GM11168 (cell line): ENCODE results near the gene AQP2.

Experiments used
- in situ Hi-C: fragments of 300-500 bp; cut with MboI; formaldehyde crosslinking; loops from one replicate; pipeline ENCODE4 v1.12.0; 2022; ENCODE audit warnings: low sequenced_read_pairs; ENCODE audit not compliant: unreplicated experiment

The AQP2 gene

DNA sequence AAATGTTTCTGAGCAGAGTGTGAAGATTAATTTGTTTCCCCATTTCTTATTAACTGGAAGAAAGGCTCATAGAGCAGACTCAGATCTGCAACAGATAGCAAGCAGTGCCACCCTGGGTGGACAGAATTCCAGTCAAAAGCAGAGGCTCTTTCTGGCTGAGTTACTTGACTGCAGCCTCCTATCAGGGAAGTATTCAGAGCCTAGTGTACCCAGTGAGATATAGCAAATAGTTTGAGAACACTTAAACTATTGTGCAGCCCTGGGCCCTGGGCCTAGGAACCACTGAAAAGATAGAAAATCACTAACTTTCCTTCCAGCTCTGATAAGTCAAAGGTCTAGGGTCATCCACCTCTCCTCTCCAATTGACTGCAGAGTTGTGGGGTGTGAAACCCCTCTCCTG is 11.2 kb upstream of the AQP2 start:
- in situ Hi-C loops, result no loop called here

DNA sequence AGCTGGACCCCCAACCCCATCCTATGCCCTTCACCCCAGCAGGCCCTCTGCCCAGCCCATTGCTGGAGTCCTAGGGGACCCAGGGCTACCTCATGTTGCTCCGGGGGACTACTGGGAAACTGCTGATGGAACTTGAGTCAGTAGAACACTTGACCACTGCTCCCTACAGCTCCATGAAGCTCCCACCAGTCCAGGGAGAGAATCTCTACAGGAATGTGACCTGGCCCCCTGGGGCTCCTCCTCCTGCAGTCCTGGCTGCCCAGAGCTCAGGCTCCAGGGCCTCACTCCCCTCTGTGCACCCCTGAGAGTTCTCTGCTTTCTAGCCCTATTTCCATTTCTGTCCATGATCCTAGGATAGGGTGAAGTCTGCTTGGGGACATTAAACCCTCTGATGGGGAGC is 10.8 kb upstream of the AQP2 start:
- in situ Hi-C loops, result no loop called here

DNA sequence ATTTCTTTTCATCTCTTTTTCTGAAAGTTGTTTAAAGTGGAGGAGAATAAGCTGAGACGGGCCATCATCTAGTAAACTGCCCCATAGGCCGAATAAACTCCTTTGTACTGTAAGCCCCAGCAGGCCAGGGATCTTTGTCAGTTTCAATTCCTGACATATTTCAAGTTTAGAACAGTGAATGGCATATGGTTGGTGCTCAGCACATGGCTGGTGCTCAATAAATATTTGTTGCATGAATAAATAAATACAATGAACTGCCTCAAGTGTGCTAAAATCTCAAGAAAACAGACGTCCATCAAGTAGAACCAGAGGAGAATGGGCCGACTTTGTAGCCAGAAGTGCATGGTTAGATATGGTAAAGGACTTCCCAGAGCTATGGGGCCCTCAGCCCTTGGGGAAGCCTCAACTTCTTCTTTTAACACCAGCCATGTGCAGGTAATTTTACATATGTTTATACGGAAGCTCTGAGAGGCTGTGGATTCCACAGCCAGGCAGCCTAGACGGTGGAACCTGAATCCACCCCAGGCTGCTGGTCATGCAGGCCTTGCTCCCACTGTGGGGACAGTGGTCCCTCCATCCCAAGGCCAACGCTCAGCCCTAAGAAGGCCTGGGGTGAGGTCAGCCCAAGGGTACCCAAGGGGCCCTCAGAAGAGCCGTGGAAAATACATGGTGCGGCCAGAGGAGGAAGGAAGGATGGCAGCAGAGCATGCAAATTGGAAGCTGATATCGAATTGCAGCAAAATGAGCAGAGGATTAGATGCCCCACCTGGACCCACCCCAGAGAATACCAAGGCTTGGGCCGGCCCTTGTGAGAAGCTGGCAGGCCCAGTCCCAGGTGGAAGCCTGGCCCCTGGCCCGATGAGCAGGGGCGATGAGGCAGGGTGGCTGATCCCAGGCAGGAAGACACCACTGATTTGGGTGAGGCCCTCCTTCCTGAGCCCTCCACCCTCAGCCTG is 8.7 kb upstream of the AQP2 start:
- in situ Hi-C loops, result no loop called here

DNA sequence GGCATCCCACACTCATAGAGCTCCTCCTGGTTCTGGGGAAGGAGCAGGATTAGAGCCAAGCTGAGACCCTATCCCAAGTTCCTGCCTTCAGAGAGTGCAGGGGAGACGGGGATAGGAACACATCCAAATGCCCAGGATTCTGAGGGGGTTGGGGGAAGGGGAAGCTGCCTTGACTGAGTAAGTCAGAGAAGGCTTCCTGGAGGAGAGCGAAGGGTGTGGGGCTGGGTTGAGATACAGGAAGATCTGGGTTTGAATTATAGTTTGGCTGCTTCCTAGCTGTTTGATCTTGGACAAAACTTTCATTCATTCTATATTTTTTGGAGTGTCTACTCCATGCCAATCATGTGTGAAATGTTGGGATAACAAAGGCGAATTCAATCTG is 8.0 kb upstream of the AQP2 start:
- in situ Hi-C loops, result no loop called here

DNA sequence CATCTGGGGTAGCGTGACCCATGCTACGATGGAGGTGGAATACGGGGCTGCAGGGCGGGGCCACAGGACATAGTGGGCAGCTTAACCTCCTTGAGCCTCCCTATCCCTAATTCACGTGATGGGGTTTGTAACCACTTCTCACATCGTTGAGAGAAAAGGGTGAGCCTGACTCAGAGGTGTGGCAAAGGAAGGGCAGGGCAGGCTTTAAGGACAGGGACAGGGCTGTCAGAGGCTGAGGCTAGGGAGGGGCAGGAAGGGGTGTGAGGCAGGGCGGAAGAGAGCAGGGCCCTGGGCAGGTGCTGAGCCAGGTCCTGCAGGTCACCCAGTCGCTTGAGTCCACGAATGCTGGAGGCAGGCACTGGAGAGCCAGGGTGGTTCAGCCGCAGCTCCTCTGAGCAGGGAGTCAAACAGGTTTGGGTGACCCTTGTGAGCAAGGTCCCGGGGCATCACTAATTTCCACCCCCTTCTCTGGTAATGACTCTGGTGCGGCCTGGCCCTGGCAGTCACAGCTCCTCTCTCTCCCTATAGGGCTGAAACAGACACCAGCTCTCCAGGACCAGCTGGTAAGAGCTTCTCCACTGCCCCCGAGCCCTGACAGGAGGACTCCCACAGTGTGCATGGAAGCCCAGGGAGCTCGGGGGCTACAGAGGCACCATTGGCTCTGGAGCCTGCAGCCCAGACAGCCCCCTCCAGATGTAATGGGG is 7.5 kb upstream of the AQP2 start:
- in situ Hi-C loops, result no loop called here

DNA sequence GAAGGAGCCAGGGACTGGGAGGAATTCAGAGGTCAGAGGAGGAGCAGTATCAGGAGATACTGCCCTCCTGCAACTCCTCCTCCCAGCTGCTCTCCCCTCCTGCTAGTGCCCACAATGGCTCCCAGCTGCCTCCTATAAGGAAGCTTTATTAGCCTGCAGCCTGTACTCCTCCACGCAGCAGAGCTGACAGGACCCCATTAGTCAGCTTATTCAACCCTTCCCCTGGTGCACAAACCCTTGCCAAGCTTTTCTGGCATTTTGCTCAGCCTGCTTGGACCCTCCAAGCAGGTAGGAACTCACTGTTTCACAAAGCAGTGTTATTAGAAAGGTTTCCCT is 6.9 kb upstream of the AQP2 start:
- in situ Hi-C loops, result no loop called here

DNA sequence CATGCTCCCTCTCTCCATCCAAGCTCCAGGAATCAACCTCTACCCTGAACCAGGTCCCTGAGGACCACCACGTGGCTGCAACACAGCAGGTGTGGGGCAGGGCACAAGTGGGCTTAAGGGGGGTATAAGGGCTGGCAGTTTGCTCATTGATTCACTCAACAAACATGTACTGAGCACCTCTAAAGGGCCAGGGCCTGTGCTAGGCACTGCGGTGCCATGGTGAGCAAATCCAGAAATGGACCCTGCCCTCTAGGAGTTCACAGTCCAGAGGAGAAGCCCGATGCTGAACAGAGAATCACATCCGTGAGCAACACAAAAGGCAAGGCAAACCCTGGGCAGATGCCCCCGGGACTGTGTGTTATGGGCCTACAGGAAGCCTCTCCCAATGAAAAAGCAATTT is 6.5 kb upstream of the AQP2 start:
- in situ Hi-C loops, result no loop called here

DNA sequence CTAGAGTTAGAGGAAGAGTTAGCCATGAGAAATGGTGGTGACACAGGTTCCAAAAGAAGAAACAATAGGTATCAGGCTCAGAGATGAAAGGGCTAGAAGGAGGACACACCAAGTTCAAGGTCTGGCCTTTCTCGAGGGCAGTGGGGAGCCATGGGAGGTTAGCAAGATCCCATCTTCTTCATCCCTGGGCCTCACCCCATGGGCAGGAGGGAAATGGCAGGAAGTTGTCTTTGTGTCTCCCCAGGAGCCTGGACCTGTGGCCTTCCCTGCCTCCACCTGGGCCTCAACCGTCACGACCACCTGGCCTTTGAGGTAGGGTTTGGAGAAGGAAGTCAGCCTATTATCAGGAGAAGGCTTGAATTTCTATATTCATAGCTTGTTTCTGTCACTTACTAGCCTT is 5.8 kb upstream of the AQP2 start:
- in situ Hi-C loops, result no loop called here

DNA sequence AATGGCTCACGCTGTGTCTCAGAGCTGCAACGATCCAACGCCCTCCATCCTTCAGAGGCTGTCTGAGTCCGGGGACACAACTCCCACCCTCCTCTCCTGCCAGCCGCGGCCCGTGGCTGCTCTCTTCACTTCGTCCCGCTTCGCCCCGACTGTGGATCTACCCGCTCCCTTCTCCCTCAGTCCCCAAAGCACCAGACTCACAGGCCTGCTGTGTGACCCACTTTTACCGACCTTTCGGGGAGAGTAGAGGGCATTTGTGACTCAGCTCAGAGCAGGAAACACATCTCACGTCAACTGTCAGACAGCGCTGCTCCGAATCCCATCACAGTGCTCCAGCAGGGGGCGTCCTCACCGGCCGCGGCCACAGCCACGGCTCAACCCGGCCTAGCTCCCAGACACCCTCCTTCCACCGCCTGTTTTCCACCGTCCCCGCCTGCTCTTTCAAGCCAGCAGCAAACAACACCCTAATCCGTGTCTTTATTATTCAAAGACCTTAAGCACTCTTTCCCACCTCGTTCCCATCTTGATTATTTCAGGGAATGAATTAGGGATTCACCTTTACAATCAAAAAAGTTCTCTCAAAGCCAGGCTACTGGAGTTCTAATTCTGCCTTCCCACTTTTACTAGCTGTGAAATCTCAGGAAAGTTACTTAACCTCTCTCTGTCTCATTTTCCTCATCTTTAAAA is 5.0 kb upstream of the AQP2 start:
- in situ Hi-C loops, result no loop called here

DNA sequence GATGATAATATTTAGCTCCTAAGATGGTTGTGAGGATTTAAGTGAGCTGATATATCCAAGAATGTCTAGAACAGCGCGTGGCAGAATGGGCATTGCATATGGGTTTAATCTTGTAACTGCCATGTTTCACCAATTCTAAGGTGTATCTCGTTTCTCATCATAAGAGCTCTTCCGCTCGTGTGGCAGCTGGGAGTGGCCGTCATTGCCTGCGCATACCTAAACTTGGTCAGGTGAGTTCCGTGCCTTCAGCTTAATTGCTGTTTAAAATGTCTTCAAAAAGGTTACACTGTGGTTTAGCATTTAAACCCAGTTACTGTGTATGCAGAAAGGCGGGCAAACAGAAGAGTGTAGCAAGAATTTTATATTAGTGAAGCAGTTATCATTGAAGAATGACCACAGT is 4.5 kb upstream of the AQP2 start:
- in situ Hi-C loops, result no loop called here

DNA sequence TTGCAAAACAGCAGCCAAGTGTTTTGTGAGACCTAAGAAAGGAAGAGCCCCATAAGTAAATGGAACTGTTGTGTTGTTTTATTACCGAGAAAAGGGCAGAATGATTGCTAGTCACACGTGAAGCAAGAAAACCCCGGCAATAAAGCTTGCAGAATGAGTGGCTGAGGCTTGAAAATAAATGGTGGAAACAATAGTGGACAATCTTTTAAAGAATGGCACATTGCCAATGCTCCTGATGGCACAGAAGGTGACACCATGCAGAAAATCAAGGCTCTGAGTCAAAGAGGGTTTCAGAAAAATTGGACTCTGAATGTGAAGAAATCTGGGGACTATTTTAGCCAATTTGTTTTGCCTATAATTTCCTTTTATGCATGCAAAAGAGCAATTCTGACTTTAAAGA is 4.0 kb upstream of the AQP2 start:
- in situ Hi-C loops, result no loop called here

DNA sequence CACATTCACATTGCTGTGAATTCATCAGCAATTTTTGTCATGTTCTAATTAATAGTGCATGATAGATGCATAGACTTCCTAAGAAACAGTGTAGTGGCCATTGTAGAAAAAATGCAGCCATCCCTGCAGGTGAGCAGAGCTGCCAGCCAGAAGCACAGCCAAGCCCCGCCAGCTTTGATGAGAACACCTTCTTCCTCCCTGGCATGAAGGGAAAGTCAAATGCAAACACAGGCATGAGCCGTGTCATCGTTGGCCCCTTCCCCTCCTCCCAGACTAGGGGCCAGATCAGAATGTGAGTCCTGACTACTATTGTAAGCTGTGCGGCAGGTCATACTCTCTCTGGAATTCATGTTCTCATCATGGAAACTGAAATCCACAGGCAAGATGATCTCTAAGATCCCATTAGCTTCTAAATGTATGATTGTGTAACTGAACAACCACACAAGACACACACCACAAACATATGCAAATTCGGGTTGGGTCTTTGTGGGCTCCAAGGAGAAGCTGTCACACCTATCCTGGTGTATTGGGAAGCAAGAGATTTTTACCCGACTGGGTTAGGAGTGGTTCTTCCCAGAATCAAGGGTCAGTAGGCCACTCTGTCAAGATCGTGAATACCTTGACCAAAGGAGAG is 2.8 kb upstream of the AQP2 start:
- in situ Hi-C loops, result no loop called here

DNA sequence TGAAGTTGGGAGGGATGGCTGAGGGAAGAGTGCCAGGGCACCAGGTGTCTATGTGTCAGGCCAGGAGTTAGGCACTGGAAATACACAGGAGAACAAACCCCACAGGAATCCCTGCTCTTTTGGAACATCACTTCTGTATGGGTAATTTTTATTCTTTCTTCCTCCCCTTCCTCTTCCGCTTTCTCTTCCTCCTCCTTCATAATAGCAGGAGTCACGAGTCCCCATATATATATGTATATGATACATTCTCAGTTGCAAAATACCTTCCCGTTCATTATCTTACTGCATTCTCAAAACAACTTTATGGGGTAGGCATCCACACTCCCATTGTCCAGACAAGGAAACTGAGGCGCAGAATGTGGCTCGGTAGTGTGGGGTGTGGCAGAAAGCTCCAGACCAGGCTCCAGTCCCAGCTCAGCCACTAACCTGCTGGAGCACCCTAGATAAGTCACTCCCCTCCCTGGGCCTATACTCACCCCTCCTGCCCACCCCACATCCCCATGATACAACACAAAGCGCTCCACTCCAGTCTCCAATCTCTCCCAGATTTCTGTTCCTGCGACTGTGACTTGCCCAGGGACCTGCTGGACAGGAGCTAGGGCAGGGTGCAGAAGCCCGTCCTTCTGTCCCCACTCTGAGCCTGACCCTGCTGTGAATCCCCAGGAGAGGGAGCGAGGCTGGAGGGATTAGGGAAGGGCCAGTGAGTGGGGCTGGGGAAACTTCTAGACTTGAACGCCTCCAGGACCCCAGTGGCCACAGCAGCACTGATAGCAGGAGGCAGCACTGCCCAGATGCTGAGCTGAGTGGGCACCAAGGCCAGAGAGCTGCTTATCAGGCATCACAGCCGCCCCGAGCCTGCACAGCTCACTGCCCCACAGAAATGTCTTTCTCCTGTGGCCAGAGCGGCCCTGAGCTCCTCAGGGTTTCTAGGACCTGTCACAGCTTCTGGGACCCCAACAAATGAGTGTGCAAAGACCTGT is 1.4 kb upstream of the AQP2 start:
- in situ Hi-C loops, result no loop called here

DNA sequence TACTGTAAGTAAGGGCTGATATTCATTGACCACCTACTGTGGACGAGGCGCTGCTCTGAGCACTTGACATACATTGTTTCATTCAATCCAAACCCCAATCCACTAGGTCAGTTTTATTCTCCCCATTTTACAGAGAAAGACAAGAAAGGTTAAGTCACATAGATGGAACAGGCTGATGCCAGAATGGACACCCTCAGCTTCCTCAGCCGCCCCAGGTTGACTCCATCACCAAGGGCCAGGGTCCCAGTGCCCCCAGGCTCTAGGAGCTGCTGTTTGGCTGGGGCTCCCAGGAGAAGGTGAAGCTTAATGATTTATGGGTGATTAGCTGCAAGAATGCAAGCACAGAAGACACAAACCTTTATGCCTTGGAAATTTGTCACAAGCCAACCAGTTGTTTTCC is 671 bp upstream of the AQP2 start:
- in situ Hi-C loops, result no loop called here

DNA sequence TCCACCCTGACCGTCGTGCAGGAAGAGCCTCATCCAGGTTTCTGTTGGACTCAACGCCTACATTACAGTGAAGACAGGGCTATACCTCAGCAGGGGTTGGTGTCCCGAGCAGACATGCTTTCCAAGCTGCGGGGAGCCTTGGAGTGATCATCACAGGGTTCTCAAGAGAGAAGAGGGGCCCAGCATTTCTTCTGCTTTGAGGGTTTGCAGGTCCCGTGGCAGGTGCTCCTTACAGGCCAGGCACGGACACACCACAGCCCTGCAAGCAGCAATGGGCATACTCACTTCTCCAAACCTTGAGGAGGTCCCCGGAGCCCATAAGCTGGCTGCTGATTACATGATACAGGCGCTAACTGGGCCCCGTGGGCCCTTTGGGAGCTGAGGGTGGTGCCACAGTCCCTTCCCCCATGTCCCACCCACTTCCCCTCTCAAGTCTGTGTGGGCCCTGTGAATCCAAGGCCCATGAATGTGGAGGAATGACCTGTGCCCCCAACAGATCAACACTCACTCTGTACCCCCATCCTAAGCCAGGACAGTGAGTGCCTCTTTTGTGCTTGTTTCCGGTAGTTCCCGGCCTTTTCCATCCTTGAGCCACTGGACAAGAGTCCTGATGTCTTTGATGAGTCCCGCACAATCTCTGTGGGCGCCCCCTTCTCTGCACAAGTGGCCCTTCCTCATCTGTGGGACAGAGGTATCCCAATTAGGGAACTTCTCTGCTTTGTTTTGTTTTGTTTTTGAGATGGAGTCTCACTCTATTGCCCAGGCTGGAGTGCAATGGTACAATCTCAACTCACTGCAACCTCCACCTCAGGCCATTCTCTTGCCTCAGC is 1.1 kb downstream of the AQP2 start:
- in situ Hi-C loops, result no loop called here

DNA sequence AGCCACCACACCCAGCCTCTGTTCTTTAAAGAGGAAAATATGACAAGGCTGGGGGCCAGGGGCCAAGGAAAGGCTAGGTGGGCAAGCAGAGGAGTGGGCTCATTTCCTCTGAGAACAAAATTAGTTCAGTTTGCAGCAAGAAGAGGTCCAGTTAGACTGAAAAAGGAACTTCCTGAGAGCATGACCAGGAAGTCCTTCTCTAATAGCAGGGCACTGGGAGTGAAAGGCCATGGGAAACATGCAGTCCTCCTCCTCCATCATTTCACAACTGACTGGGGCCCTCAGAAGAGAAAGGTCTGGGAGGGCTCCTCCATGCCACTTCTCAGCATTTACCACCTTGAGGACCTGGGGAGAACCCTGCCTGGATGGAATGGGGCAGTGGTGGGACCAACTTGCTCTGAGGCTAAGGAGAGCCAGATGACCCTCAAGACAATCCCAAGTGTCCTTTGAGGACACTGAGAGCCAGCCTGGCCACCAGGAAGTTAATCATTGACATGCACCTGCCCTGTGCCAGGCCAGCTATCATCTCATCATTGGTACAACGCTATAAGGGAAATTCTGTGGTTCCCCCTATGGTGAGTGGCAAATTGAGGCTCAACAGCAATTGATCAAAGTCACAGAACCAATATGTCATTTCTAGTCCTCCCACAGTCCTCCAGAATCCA is 2.0 kb downstream of the AQP2 start:
- in situ Hi-C loops, result no loop called here

DNA sequence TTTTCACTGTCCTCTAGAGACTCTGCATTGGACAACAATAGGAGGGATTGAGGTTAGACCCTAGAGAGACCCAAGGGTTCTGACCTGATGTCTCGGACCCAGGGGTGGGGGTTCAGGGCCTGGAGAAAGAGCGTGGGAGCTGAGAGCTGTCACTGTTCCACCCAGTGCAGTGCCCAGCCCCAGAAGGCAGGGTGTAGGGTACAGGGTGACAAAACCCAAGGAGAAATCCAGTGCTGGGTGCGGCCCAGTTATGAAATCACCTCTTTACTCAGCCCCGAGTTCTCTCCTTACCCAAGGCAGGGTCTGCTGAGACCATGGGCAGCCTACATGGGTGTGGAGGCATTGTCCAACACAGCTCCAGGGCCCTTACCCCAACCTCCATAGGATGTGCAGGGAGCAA is 2.6 kb downstream of the AQP2 start:
- in situ Hi-C loops, result no loop called here
